Measurements from ENCODE around the gene NUTM2F. TPM values are rescaled to one million over a fixed set of nuclear protein-coding genes. Genes with fewer than 3 reads are reported as not detected.
"Not testable (repeated sequence)": the region's sequence is repeated elsewhere in the genome, so short reads cannot be mapped to it uniquely, and the experiment has no call there.

The NUTM2F gene
- total and polyA plus RNA-seq, 2 experiments from 2014 or later, result not detected

DNA sequence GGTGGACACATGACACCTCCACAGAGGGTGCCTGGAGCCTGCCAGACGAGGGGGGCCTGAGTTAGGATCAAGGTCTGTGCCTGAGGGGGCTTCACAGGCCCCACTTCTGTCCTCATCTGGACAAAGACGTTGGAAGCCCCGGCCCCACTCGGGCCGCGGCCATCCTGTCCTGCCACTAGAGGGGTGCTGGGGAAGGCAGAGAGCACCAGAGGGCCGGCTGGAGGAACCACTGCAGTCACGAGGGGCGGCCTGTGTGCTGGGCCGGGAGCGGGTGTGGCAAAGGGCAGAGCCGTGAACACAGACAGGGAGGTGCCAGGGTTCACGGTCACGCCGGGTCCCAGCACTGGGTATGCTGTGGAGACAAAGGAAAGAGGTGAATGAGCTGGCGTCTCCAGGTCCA, 2.9 kb downstream of the NUTM2F start:
- H3F3A ChIP-seq (ENCODE audit: insufficient read depth); H3K9me3 ChIP-seq (ENCODE audit: low read depth); in situ Hi-C loops (cut with MboI); H3K4me1 ChIP-seq (ENCODE audit: insufficient read depth); H3K79me2 ChIP-seq (ENCODE audit: insufficient read depth); H4K20me1 ChIP-seq (ENCODE audit: insufficient read depth); H3K27ac ChIP-seq; H3K27me3 ChIP-seq (replicated peaks; ENCODE audit: insufficient read depth); H2AFZ ChIP-seq; H3K4me3 ChIP-seq; H3K36me3 ChIP-seq (ENCODE audit: low read depth); H3K9ac ChIP-seq; DNase-seq; H3K9me2 ChIP-seq (ENCODE audit: insufficient read depth); H3K4me2 ChIP-seq (ENCODE audit: unreplicated experiment): not testable (repeated sequence)
- WGBS, 2 experiments (ENCODE audit: low coverage in 1 of 2, low lambda C conversion rate in 2 of 2, missing lambda C conversion rate in 2 of 2), result 61 to 65% methylated on average over 11 to 15 of the region's 16 CpGs

DNA sequence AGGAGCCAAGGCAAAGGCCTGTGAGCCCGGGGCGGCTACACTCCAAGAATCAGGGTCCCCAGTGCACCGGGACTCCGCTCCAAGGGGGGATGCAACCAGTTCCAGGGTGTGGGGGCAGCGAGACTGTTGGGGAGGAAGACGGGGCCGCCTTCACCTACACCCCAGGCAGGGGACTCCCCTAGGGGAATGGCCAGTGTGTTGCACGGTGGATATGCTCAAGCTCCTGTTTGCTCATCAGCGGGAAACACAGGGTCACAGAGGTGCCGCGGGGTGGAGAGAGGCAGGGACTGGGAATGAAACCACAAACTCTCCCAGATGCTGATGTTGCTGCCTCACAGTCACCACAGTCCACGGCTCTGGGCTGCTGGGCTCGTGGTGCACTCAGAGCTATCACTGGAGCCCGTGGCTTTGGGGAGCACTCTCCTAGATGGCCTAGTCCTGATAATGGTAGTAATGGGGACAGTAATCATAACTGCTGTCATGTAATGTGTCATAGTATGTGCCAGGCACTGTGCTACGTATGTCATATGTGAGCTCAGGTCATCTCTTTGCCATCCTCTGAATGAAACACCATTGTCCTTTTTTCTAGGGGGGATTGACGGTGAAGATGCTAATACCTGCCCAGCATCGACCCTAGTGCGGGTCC, 5.2 kb downstream of the NUTM2F start:
- H3K4me1 ChIP-seq (ENCODE audit: insufficient read depth); H4K20me1 ChIP-seq (ENCODE audit: insufficient read depth); H3F3A ChIP-seq (ENCODE audit: insufficient read depth); H3K27ac ChIP-seq; H3K9me2 ChIP-seq (ENCODE audit: insufficient read depth); H3K9ac ChIP-seq; in situ Hi-C loops (cut with MboI); H3K79me2 ChIP-seq (ENCODE audit: insufficient read depth); H3K9me3 ChIP-seq (ENCODE audit: low read depth); H3K36me3 ChIP-seq (ENCODE audit: low read depth); H3K4me3 ChIP-seq; DNase-seq; H3K4me2 ChIP-seq (ENCODE audit: unreplicated experiment); H2AFZ ChIP-seq; H3K27me3 ChIP-seq (replicated peaks; ENCODE audit: insufficient read depth): not testable (repeated sequence)
- 67 to 68% methylated on average over 5 to 16 of the region's 18 CpGs for WGBS, 2 experiments (ENCODE audit: low coverage in 1 of 2, low lambda C conversion rate in 2 of 2, missing lambda C conversion rate in 2 of 2)

DNA sequence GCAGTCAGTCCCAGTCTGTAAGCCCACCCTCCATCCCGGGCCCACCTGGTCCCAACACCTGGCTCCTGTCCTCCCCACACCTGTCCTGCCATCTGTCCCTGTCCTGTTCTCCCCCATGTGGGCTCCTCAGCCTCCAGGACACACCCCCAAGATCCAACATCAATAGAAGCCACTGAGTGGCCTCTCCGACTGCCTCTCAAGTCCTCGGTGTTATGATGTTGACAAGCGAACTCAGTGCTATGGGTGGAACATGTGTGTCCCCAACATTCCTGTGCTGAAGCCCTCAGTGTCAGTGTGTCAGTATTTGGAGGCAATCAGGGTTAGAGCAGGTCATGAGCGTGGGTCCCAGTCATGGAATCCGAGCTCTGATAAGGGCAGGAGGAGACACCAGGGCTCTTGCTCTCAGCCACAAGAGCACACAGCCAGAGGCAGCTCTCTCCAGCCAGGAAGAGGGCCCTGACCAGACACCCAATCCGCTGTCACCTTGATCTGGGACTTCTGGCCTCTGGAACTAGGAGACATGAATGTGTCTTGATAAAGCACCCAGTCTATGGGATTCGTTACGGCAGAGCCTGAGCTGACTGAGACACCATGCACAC, 6.0 kb downstream of the NUTM2F start:
- WGBS, 2 experiments (ENCODE audit: low coverage in 1 of 2, low lambda C conversion rate in 2 of 2, missing lambda C conversion rate in 2 of 2), result 62 to 77% methylated on average over 6 to 7 of the region's 9 CpGs
- H3F3A ChIP-seq (ENCODE audit: insufficient read depth); H3K9ac ChIP-seq; H3K9me3 ChIP-seq (ENCODE audit: low read depth); H3K27ac ChIP-seq; H4K20me1 ChIP-seq (ENCODE audit: insufficient read depth); H3K79me2 ChIP-seq (ENCODE audit: insufficient read depth); H3K4me2 ChIP-seq (ENCODE audit: unreplicated experiment); H3K27me3 ChIP-seq (replicated peaks; ENCODE audit: insufficient read depth); H2AFZ ChIP-seq; in situ Hi-C loops (cut with MboI); DNase-seq; H3K4me1 ChIP-seq (ENCODE audit: insufficient read depth); H3K9me2 ChIP-seq (ENCODE audit: insufficient read depth); H3K4me3 ChIP-seq; H3K36me3 ChIP-seq (ENCODE audit: low read depth): not testable (repeated sequence)

DNA sequence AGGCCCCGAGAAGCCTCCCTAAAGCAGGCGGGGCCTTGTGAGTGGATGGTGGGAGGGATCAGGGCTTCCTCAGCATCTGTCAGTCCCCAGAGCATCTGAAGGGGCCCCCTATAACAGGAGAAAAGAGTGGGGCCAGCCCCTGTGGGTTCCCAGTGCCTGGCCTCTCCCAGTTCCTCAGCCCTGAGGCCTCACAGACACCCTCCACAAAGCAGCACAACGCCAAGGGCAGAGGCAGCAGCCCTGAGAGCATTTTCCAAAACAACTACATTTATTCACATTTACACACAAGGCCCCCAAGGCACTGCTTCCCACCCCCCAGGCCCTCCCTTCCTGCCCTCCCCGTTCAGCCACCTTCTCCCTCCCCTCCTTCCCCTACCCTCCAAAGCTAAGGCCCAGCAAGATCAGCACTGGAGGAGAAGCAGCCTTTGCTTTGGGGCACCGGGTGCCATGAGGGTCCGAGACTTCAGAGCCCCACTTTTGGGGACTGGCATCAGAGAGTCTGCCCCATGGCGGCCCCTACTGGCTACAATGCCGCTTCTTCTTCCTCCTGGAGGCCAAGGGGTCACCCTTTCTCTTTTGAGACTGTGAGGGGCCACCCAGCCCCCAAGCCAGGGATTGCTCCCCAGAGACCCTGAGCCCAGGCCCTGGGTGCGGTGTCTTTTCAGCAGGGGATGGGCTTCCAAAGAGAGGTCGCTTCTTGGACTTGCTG, 10.3 kb downstream of the NUTM2F start:
- H2AFZ ChIP-seq; H3K4me1 ChIP-seq (ENCODE audit: insufficient read depth); H3K79me2 ChIP-seq (ENCODE audit: insufficient read depth); H3K27me3 ChIP-seq (replicated peaks; ENCODE audit: insufficient read depth); in situ Hi-C loops (cut with MboI); H3K4me3 ChIP-seq; H3K9me3 ChIP-seq (ENCODE audit: low read depth); H3K36me3 ChIP-seq (ENCODE audit: low read depth); H3F3A ChIP-seq (ENCODE audit: insufficient read depth); H3K4me2 ChIP-seq (ENCODE audit: unreplicated experiment); H3K9ac ChIP-seq; H4K20me1 ChIP-seq (ENCODE audit: insufficient read depth); H3K9me2 ChIP-seq (ENCODE audit: insufficient read depth); H3K27ac ChIP-seq; DNase-seq: not testable (repeated sequence)
- WGBS, 2 experiments (ENCODE audit: low coverage in 1 of 2, low lambda C conversion rate in 2 of 2, missing lambda C conversion rate in 2 of 2), result no CpG with 5 or more reads among the region's 10 CpGs

DNA sequence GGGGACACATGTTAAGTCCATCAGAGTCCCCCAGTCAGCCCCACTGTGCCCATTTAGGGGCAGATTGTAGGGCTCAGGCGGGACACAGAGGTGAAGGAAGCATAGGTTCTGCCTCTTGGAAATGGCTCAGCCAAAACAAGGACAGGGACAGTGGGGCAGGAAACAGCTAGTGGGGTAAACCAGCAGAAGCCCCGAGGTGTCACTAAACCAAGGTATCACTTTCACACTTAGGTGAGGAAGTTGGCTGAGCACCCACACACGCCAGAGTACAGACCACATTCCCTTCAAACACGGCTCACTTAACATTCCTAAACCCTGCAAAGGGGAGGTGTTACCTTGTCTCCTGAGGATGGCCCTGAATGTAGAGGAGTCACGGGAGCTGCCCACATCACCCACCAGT, 12.2 kb downstream of the NUTM2F start:
- H2AFZ ChIP-seq; H3K27ac ChIP-seq; in situ Hi-C loops (cut with MboI); H3K79me2 ChIP-seq (ENCODE audit: insufficient read depth); H3F3A ChIP-seq (ENCODE audit: insufficient read depth); H3K36me3 ChIP-seq (ENCODE audit: low read depth); H4K20me1 ChIP-seq (ENCODE audit: insufficient read depth); H3K9me3 ChIP-seq (ENCODE audit: low read depth); H3K27me3 ChIP-seq (replicated peaks; ENCODE audit: insufficient read depth); H3K4me3 ChIP-seq; H3K9ac ChIP-seq; DNase-seq; H3K4me2 ChIP-seq (ENCODE audit: unreplicated experiment); H3K4me1 ChIP-seq (ENCODE audit: insufficient read depth); H3K9me2 ChIP-seq (ENCODE audit: insufficient read depth): not testable (repeated sequence)
- WGBS, 2 experiments (ENCODE audit: low coverage in 1 of 2, low lambda C conversion rate in 2 of 2, missing lambda C conversion rate in 2 of 2), result 0% methylated on average over 2 of the region's 5 CpGs

DNA sequence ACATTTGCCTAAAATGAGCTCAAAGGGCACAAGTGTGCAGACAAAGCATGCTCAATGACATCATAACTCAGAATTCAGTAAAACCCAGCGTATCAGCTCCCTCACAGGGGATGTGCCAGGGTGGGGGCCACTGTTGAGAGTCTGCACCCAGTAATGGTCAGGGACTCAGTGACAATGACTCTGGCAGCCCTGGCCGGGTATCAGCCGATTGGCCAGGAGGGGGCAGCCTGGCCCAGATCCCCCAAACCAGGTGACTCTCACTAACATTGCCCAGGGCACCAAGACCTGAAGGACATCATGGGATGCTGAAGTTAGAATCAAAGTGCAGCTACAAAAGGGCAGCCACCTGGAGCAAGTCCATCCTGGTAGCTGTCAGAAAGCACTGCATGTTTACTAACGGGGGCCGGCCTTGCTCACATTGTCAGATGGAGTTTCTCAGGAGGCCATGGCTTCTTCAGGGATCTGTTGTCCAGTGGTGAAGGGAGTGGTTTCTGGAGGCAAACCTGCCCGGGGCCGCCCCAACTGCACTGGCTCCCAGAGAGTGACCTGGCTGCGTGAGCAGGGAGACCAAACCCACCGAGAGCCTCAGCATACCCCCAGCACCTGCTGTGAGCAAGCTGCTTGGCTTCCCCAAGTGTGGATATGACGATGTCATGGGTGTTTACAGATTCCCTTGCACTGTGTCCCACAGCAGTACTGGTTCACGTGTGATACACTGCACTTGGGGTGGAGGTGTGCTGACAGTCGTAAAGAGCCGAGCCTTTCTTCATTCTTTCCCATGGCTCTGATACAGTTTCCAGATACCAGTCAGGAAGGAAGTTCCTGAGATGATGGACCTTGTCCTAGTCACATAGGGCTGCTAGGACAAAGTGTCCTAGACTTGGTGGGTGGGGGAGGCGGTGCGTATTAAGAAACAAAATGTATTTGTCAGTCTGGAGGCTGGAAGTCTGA, 13.1 kb downstream of the NUTM2F start:
- H3K9ac ChIP-seq; H3K27me3 ChIP-seq (replicated peaks; ENCODE audit: insufficient read depth); H3K4me2 ChIP-seq (ENCODE audit: unreplicated experiment); H3K4me1 ChIP-seq (ENCODE audit: insufficient read depth); H3K27ac ChIP-seq; DNase-seq; H3F3A ChIP-seq (ENCODE audit: insufficient read depth); H3K9me3 ChIP-seq (ENCODE audit: low read depth); H3K36me3 ChIP-seq (ENCODE audit: low read depth); H3K79me2 ChIP-seq (ENCODE audit: insufficient read depth); H3K9me2 ChIP-seq (ENCODE audit: insufficient read depth); H3K4me3 ChIP-seq; H2AFZ ChIP-seq; in situ Hi-C loops (cut with MboI); H4K20me1 ChIP-seq (ENCODE audit: insufficient read depth): not testable (repeated sequence)
- WGBS, 2 experiments (ENCODE audit: low coverage in 1 of 2, low lambda C conversion rate in 2 of 2, missing lambda C conversion rate in 2 of 2), result 96 to 100% methylated on average over 1 to 4 of the region's 15 CpGs
